ENCODE measurements around the gene MT1HL1. TPM values are rescaled to one million over a fixed set of nuclear protein-coding genes. Genes with fewer than 3 reads are reported as not detected.

MT1HL1 gene
- not detected for polyA plus RNA-seq (2013, experiment 1 of 2)
- polyA plus RNA-seq (2013, experiment 2 of 2) = not detected

DNA sequence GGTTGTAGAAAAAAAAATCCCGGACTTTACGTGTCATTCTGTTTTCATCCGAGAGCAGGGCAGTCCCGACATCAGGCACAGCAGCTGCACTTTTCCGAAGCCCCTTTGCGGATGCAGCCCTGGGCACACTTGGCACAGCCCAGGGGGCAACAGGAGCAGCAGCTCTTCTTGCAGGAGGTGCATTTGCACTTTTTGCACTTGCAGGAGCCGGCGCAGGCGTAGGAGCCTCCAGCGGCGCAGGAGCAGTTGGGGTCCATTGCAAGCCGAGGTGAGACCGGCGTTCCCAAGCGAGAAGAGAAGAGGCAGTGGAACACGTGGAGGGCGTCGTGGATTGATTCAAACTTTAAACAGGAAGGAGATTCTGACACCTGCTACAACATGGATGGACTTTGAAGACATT lies at the start of gene MT1HL1:
Gene MT1HL1 (minus strand): TSS at position 326 of the 400 bp plus-strand sequence. CDS start 69 bp downstream, at position 257.
- Histone ChIP-seq H2BK15ac (ENCODE audit: low read depth, poor library complexity, severe bottlenecking) (no peak within 1 kb of the TSS), H3K4ac (ENCODE audit: low read depth in 1 of 2, low read length in 2 of 2) (no peak within 1 kb of the TSS), H4K8ac (ENCODE audit: low read length) (no peak within 1 kb of the TSS), H2BK5ac (ENCODE audit: low read depth, low read length, poor library complexity, severe bottlenecking) (no peak within 1 kb of the TSS), H3K27ac (ENCODE audit: low read length, poor library complexity, severe bottlenecking) (no peak within 1 kb of the TSS), H4K91ac (ENCODE audit: low read length) (no peak within 1 kb of the TSS), H3K36me3 (ENCODE audit: control insufficient read depth in 1 of 2, insufficient read depth in 2 of 2, low read depth in 1 of 2, low read length in 2 of 2) (no peaks in the 10 kb centered on the region), H3K27me3 (ENCODE audit: control insufficient read depth in 1 of 2, insufficient read depth in 1 of 2, low read length in 2 of 2) (peaks cover 0 to 7% of the 10 kb centered on the region in 2 experiments), H3K4me1 (ENCODE audit: control insufficient read depth, insufficient read depth, low read depth, low read length) (no peaks in the 10 kb centered on the region), H2AFZ (ENCODE audit: low read depth, low read length) (no peak within 1 kb of the TSS), H2BK12ac (ENCODE audit: low read length in 2 of 2) (no peak within 1 kb of the TSS), H3K9ac (ENCODE audit: low read length) (no peak within 1 kb of the TSS), H3K14ac (ENCODE audit: low read length in 2 of 2) (no peak within 1 kb of the TSS), H3K4me3 (ENCODE audit: insufficient read depth in 1 of 2, low read depth in 1 of 2, low read length in 2 of 2) (no peak within 1 kb of the TSS), H3K4me2 (ENCODE audit: low read length, poor library complexity, severe bottlenecking) (no peak within 1 kb of the TSS), H2BK120ac (ENCODE audit: low read depth, low read length) (no peak within 1 kb of the TSS), H3K23ac (ENCODE audit: low read length in 2 of 2) (no peak within 1 kb of the TSS), H3K18ac (ENCODE audit: low read depth in 1 of 2, low read length in 2 of 2) (no peak within 1 kb of the TSS), H3K9me3 (ENCODE audit: control insufficient read depth, low read length) (no peaks in the 10 kb centered on the region), H3K79me1 (replicated peaks; ENCODE audit: low read length, poor library complexity, severe bottlenecking) (no peaks in the 10 kb centered on the region), H2AK5ac (ENCODE audit: low read length, severe bottlenecking) (no peak within 1 kb of the TSS)
- 92% methylated on average over 18 of the region's 18 CpGs for WGBS
- no peak for DNase-seq

DNA sequence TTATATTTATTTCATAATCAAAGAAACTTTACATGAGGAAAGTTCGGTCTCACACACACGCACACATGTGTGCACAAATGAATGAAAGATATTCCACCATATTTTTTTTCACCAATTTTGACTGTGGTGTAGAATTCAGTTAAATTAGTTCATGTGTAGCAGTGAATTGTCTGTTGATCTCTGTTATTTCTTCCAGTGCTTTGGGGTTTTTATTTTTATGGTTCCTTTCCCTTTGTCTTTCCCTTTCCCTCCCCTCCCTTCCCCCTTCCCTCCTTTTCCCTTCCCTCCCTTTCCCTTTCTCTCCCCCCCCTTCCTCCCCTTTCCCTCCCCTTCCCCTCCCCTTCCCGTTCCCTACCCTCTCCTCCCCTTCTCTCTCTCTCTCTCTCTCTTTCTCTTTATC lies 46.7 kb upstream of the MT1HL1 start:
- Histone ChIP-seq H2BK12ac (ENCODE audit: low read length in 2 of 2) (no peak overlapping the region), H2BK120ac (ENCODE audit: low read depth, low read length) (no peak overlapping the region), H4K91ac (ENCODE audit: low read length) (no peak overlapping the region), H3K4ac (ENCODE audit: low read depth in 1 of 2, low read length in 2 of 2) (no peak overlapping the region), H3K27ac (ENCODE audit: low read length, poor library complexity, severe bottlenecking) (no peak overlapping the region), H3K4me2 (ENCODE audit: low read length, poor library complexity, severe bottlenecking) (no peak overlapping the region), H3K9ac (ENCODE audit: low read length) (no peak overlapping the region), H2BK15ac (ENCODE audit: low read depth, poor library complexity, severe bottlenecking) (no peak overlapping the region), H3K36me3 (ENCODE audit: control insufficient read depth in 1 of 2, insufficient read depth in 2 of 2, low read depth in 1 of 2, low read length in 2 of 2) (no peaks in the 10 kb centered on the region), H2AK5ac (ENCODE audit: low read length, severe bottlenecking) (no peak overlapping the region), H3K23ac (ENCODE audit: low read length in 2 of 2) (no peak overlapping the region), H3K4me3 (ENCODE audit: insufficient read depth in 1 of 2, low read depth in 1 of 2, low read length in 2 of 2) (no peak overlapping the region), H3K27me3 (ENCODE audit: control insufficient read depth in 1 of 2, insufficient read depth in 1 of 2, low read length in 2 of 2) (peaks cover 0 to 23% of the 10 kb centered on the region in 2 experiments), H3K14ac (ENCODE audit: low read length in 2 of 2) (no peak overlapping the region), H4K8ac (ENCODE audit: low read length) (no peak overlapping the region), H3K9me3 (ENCODE audit: control insufficient read depth, low read length) (peaks cover 4% of the 10 kb centered on the region), H2AFZ (ENCODE audit: low read depth, low read length) (no peak overlapping the region), H3K18ac (ENCODE audit: low read depth in 1 of 2, low read length in 2 of 2) (no peak overlapping the region), H2BK5ac (ENCODE audit: low read depth, low read length, poor library complexity, severe bottlenecking) (no peak overlapping the region), H3K79me1 (replicated peaks; ENCODE audit: low read length, poor library complexity, severe bottlenecking) (no peaks in the 10 kb centered on the region), H3K4me1 (ENCODE audit: control insufficient read depth, insufficient read depth, low read depth, low read length) (no peaks in the 10 kb centered on the region)
- no peak for DNase-seq
- WGBS = 17% methylated on average over 1 of the region's 3 CpGs

GRCh38 chr1:237050185-237050584 lies 45.9 kb upstream of the MT1HL1 start:
- H2BK12ac ChIP-seq (ENCODE audit: low read length in 2 of 2) = no peak overlapping the region
- no peak overlapping the region for H3K27ac ChIP-seq (ENCODE audit: low read length, poor library complexity, severe bottlenecking)
- H3K4me1 ChIP-seq (ENCODE audit: control insufficient read depth, insufficient read depth, low read depth, low read length) = no peaks in the 10 kb centered on the region
- no peak overlapping the region for H3K9ac ChIP-seq (ENCODE audit: low read length)
- no peak overlapping the region for H3K4ac ChIP-seq (ENCODE audit: low read depth in 1 of 2, low read length in 2 of 2)
- no peak overlapping the region for H2BK120ac ChIP-seq (ENCODE audit: low read depth, low read length)
- H3K36me3 ChIP-seq (ENCODE audit: control insufficient read depth in 1 of 2, insufficient read depth in 2 of 2, low read depth in 1 of 2, low read length in 2 of 2) = no peaks in the 10 kb centered on the region
- no peak overlapping the region for H4K91ac ChIP-seq (ENCODE audit: low read length)
- no peak overlapping the region for H3K4me2 ChIP-seq (ENCODE audit: low read length, poor library complexity, severe bottlenecking)
- no peak overlapping the region for H3K18ac ChIP-seq (ENCODE audit: low read depth in 1 of 2, low read length in 2 of 2)
- no peak overlapping the region for H2AFZ ChIP-seq (ENCODE audit: low read depth, low read length)
- no peak overlapping the region for H3K14ac ChIP-seq (ENCODE audit: low read length in 2 of 2)
- DNase-seq = no peak
- 69% methylated on average over 5 of the region's 6 CpGs for WGBS
- H3K9me3 ChIP-seq (ENCODE audit: control insufficient read depth, low read length) = peaks cover 4% of the 10 kb centered on the region
- no peak overlapping the region for H3K4me3 ChIP-seq (ENCODE audit: insufficient read depth in 1 of 2, low read depth in 1 of 2, low read length in 2 of 2)
- H3K79me1 ChIP-seq (replicated peaks; ENCODE audit: low read length, poor library complexity, severe bottlenecking) = no peaks in the 10 kb centered on the region
- no peak overlapping the region for H4K8ac ChIP-seq (ENCODE audit: low read length)
- no peak overlapping the region for H2BK5ac ChIP-seq (ENCODE audit: low read depth, low read length, poor library complexity, severe bottlenecking)
- H2AK5ac ChIP-seq (ENCODE audit: low read length, severe bottlenecking) = no peak overlapping the region
- no peak overlapping the region for H2BK15ac ChIP-seq (ENCODE audit: low read depth, poor library complexity, severe bottlenecking)
- H3K27me3 ChIP-seq (ENCODE audit: control insufficient read depth in 1 of 2, insufficient read depth in 1 of 2, low read length in 2 of 2) = peaks cover 5 to 26% of the 10 kb centered on the region in 2 experiments
- no peak overlapping the region for H3K23ac ChIP-seq (ENCODE audit: low read length in 2 of 2)

DNA sequence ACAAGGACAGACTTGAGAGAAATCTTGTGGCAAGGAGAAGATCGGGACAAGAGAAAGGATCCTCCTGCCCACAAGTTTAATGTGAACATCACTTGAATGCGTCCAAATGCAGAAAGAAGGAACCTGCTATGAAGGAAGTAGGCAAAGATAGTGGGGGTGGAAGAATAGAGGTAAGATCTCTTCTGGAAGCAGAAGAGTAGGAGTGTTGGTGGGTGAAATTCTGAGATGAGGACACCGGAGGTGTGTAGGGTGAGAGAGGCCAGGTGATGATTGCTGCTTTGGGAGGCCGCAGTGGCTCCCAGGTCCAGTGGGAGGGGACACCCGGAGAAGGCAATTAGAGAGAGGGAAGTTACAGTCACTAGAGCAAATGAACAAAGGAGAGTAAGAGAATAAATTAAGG lies 44.6 kb upstream of the MT1HL1 start:
- DNase-seq = no peak

More for the DNA sequence above, 44.6 kb upstream of the MT1HL1 start:
- H3K4me2 ChIP-seq (ENCODE audit: low read length, poor library complexity, severe bottlenecking) = no peak overlapping the region
- H3K14ac ChIP-seq (ENCODE audit: low read length in 2 of 2) = no peak overlapping the region
- peaks cover 4% of the 10 kb centered on the region for H3K9me3 ChIP-seq (ENCODE audit: control insufficient read depth, low read length)
- no peak overlapping the region for H2AFZ ChIP-seq (ENCODE audit: low read depth, low read length)
- no peak overlapping the region for H2BK120ac ChIP-seq (ENCODE audit: low read depth, low read length)
- H3K4me3 ChIP-seq (ENCODE audit: insufficient read depth in 1 of 2, low read depth in 1 of 2, low read length in 2 of 2) = no peak overlapping the region
- no peak overlapping the region for H2BK15ac ChIP-seq (ENCODE audit: low read depth, poor library complexity, severe bottlenecking)
- no peak overlapping the region for H3K23ac ChIP-seq (ENCODE audit: low read length in 2 of 2)
- no peaks in the 10 kb centered on the region for H3K4me1 ChIP-seq (ENCODE audit: control insufficient read depth, insufficient read depth, low read depth, low read length)
- no peak overlapping the region for H4K91ac ChIP-seq (ENCODE audit: low read length)
- no peak overlapping the region for H3K18ac ChIP-seq (ENCODE audit: low read depth in 1 of 2, low read length in 2 of 2)
- no peak overlapping the region for H2BK12ac ChIP-seq (ENCODE audit: low read length in 2 of 2)
- WGBS = 81% methylated on average over 5 of the region's 5 CpGs
- H3K27ac ChIP-seq (ENCODE audit: low read length, poor library complexity, severe bottlenecking) = no peak overlapping the region
- H3K36me3 ChIP-seq (ENCODE audit: control insufficient read depth in 1 of 2, insufficient read depth in 2 of 2, low read depth in 1 of 2, low read length in 2 of 2) = no peaks in the 10 kb centered on the region
- no peaks in the 10 kb centered on the region for H3K79me1 ChIP-seq (replicated peaks; ENCODE audit: low read length, poor library complexity, severe bottlenecking)
- peaks cover 18 to 38% of the 10 kb centered on the region in 2 experiments for H3K27me3 ChIP-seq (ENCODE audit: control insufficient read depth in 1 of 2, insufficient read depth in 1 of 2, low read length in 2 of 2)
- H4K8ac ChIP-seq (ENCODE audit: low read length) = no peak overlapping the region
- no peak overlapping the region for H2AK5ac ChIP-seq (ENCODE audit: low read length, severe bottlenecking)
- no peak overlapping the region for H2BK5ac ChIP-seq (ENCODE audit: low read depth, low read length, poor library complexity, severe bottlenecking)
- H3K9ac ChIP-seq (ENCODE audit: low read length) = no peak overlapping the region
- no peak overlapping the region for H3K4ac ChIP-seq (ENCODE audit: low read depth in 1 of 2, low read length in 2 of 2)

Data from mesenchymal stem cell (in vitro differentiated cells and primary cell).